IMR-90 (cell line): ENCODE measurements around the gene PPM1D. TPM values are rescaled to one million over a fixed set of nuclear protein-coding genes. Genes with fewer than 3 reads are reported as not detected.

Experiments
- ATAC-seq: fragments of 200-7000 bp; cut with Tn5 transposase; 2 replicates; pipeline ENCODE4 v1.9.1; 2020; ENCODE audit warnings: low read depth, mild to moderate bottlenecking, moderate library complexity
- BruUV-seq: library from RNA; stranded (reverse); fragments of 400-500 nt; replicated peaks from 2 replicates; lab custom pipeline; 2021; lab: Mats Ljungman, UMichigan
- CTCF ChIA-PET: fragments of 300-600 bp; formaldehyde crosslinking; extraction: SDS; loops from one replicate; lab custom pipeline; 2021; ENCODE audit warnings: antibody characterized with exemption; lab: Yijun Ruan, JAX
- POLR2A ChIA-PET: fragments of 300-600 bp; sonication (Branson Sonifier 250); formaldehyde crosslinking; loops from one replicate; lab custom pipeline; 2022; ENCODE audit warnings: antibody characterized with exemption; ENCODE audit not compliant: unreplicated experiment; lab: Charles Lee
- DNase-seq: peaks from one replicate; pipeline ENCODE4 v3.0.0; 2013
- H2AFZ ChIP-seq: replicated peaks from 2 replicates; pipeline ENCODE3; 2013; ENCODE audit warnings: low read length, mild to moderate bottlenecking; ENCODE audit not compliant: poor library complexity
- H2AK5ac ChIP-seq: 2 replicates; pipeline ENCODE4 v1.6.1; 2013; ENCODE audit warnings: low read depth, low read length, inconsistent platforms
- H2AK9ac ChIP-seq: replicated peaks from 2 replicates; pipeline ENCODE3; 2013; ENCODE audit warnings: mild to moderate bottlenecking, low read depth, low read length, moderate library complexity; ENCODE audit not compliant: poor library complexity
- H2BK120ac ChIP-seq: 2 replicates; pipeline ENCODE4 v1.6.1; 2013; ENCODE audit warnings: low read depth, low read length, inconsistent platforms
- H2BK15ac ChIP-seq: 3 replicates; pipeline ENCODE4 v1.6.1; 2013; ENCODE audit warnings: low read depth, low read length, inconsistent platforms
- H2BK20ac ChIP-seq: 2 replicates; pipeline ENCODE4 v1.6.1; 2013; ENCODE audit warnings: low read depth, mild to moderate bottlenecking, inconsistent platforms, low read length, moderate library complexity
- H2BK5ac ChIP-seq: 2 replicates; pipeline ENCODE4 v1.6.1; 2013; ENCODE audit warnings: mild to moderate bottlenecking, low read depth, low read length, inconsistent platforms; ENCODE audit not compliant: poor library complexity, severe bottlenecking
- H3K14ac ChIP-seq: replicated peaks from 2 replicates; pipeline ENCODE4 v1.6.1; 2013; ENCODE audit warnings: low read depth, low read length, inconsistent platforms
- H3K18ac ChIP-seq: 2 replicates; pipeline ENCODE4 v1.6.1; 2013; ENCODE audit warnings: low read depth, low read length, control low read depth
- H3K23ac ChIP-seq: 2 replicates; pipeline ENCODE4 v1.6.1; 2013; ENCODE audit warnings: low read depth, low read length, inconsistent platforms
- H3K27ac ChIP-seq: 2 replicates; pipeline ENCODE4 v1.5.1; 2013; ENCODE audit warnings: mild to moderate bottlenecking, control low read depth, low read length; ENCODE audit not compliant: insufficient read depth
- H3K27me3 ChIP-seq: 2 replicates; pipeline ENCODE4 v1.6.1; 2013; ENCODE audit warnings: low read length; ENCODE audit not compliant: control insufficient read depth, insufficient read depth
- H3K36me3 ChIP-seq: 2 replicates; pipeline ENCODE4 v1.6.1; 2013; ENCODE audit warnings: low read length, mixed read lengths; ENCODE audit not compliant: control insufficient read depth, insufficient read depth
- H3K4ac ChIP-seq: 2 replicates; pipeline ENCODE4 v1.6.1; 2013; ENCODE audit warnings: low read depth, low read length, inconsistent platforms
- H3K4me1 ChIP-seq: 2 replicates; pipeline ENCODE4 v1.6.1; 2013; ENCODE audit warnings: low read length, mixed read lengths; ENCODE audit not compliant: control insufficient read depth, insufficient read depth
- H3K4me2 ChIP-seq: 2 replicates; pipeline ENCODE4 v1.6.1; 2013; ENCODE audit warnings: low read depth, mild to moderate bottlenecking, control low read depth, low read length, moderate library complexity
- H3K4me3 ChIP-seq: 2 replicates; pipeline ENCODE4 v1.5.1; 2013; ENCODE audit warnings: low read depth, mild to moderate bottlenecking, control low read depth, low read length, moderate library complexity; ENCODE audit not compliant: insufficient read depth
- H3K56ac ChIP-seq: 2 replicates; pipeline ENCODE4 v1.6.1; 2013; ENCODE audit warnings: low read length, inconsistent platforms; ENCODE audit not compliant: insufficient read depth; ENCODE audit errors: extremely low read depth
- H3K79me1 ChIP-seq, 2 experiments: 2 replicates each; pipeline ENCODE4 v1.6.1; 2013; ENCODE audit warnings: low read length in 2 of 2, inconsistent platforms in 1 of 2, low read depth in 1 of 2
- H3K9ac ChIP-seq: 2 replicates; pipeline ENCODE4 v1.6.1; 2013; ENCODE audit warnings: low read depth, low read length, control low read depth
- H3K9me1 ChIP-seq: 2 replicates; pipeline ENCODE4 v1.6.1; 2013; ENCODE audit warnings: low read length, inconsistent platforms; ENCODE audit not compliant: insufficient read depth
- H3K9me3 ChIP-seq: 2 replicates; pipeline ENCODE4 v1.6.1; 2013; ENCODE audit warnings: low read length; ENCODE audit not compliant: control insufficient read depth, insufficient read depth
- H4K20me1 ChIP-seq: 2 replicates; pipeline ENCODE4 v1.6.1; 2013; ENCODE audit warnings: low read length, inconsistent platforms; ENCODE audit not compliant: insufficient read depth
- H4K5ac ChIP-seq: 2 replicates; pipeline ENCODE4 v1.6.1; 2013; ENCODE audit warnings: mild to moderate bottlenecking, low read depth, low read length, control low read depth
- H4K8ac ChIP-seq, 2 experiments: 2 replicates each; pipeline ENCODE4 v1.6.1; 2013; ENCODE audit warnings: low read depth in 2 of 2, low read length in 2 of 2, control low read depth in 1 of 2, inconsistent platforms in 1 of 2
- H4K91ac ChIP-seq: 2 replicates; pipeline ENCODE4 v1.6.1; 2013; ENCODE audit warnings: low read depth, low read length, inconsistent platforms; ENCODE audit not compliant: insufficient read depth
- BHLHE40 ChIP-seq: fragments of 150-350 bp; IDR thresholded peaks from 2 replicates; pipeline ENCODE4 v1.6.1; 2016; ENCODE audit warnings: mild to moderate bottlenecking, low read depth, low read length
- CEBPB ChIP-seq: IDR thresholded peaks from 2 replicates; pipeline ENCODE4 v1.6.1; 2012; ENCODE audit warnings: low read depth, low read length, improper control_type of control experiment
- CHD1 ChIP-seq: IDR thresholded peaks from 2 replicates; pipeline ENCODE4 v1.6.1; 2012; ENCODE audit warnings: low read depth, low read length, improper control_type of control experiment
- ELK1 ChIP-seq: fragments of 150-350 bp; IDR thresholded peaks from 2 replicates; pipeline ENCODE4 v1.6.1; 2016; ENCODE audit warnings: low read depth, mild to moderate bottlenecking, low read length, moderate library complexity, borderline replicate concordance
- FOS ChIP-seq: fragments of 150-350 bp; IDR thresholded peaks from 2 replicates; pipeline ENCODE4 v1.6.1; 2016; ENCODE audit warnings: low read depth, low read length
- MAFK ChIP-seq: IDR thresholded peaks from 2 replicates; pipeline ENCODE4 v1.6.1; 2012; ENCODE audit warnings: low read depth, low read length, improper control_type of control experiment
- MAZ ChIP-seq: IDR thresholded peaks from 2 replicates; pipeline ENCODE4 v1.6.1; 2012; ENCODE audit warnings: low read depth, mild to moderate bottlenecking, low read length, improper control_type of control experiment, moderate library complexity, borderline replicate concordance
- MXI1 ChIP-seq: IDR thresholded peaks from 2 replicates; pipeline ENCODE4 v1.6.1; 2012; ENCODE audit warnings: low read depth, mild to moderate bottlenecking, low read length, moderate library complexity, borderline replicate concordance
- NFE2L2 ChIP-seq: fragments of 150-350 bp; IDR thresholded peaks from 2 replicates; pipeline ENCODE4 v1.6.1; 2016; ENCODE audit warnings: low read depth, mild to moderate bottlenecking, low read length
- POLR2A ChIP-seq: IDR thresholded peaks from 2 replicates; pipeline ENCODE4 v1.6.1; 2012; ENCODE audit warnings: mild to moderate bottlenecking, low read depth, low read length
- RAD21 ChIP-seq: IDR thresholded peaks from 2 replicates; pipeline ENCODE4 v1.6.1; 2012; ENCODE audit warnings: low read length, improper control_type of control experiment
- RCOR1 ChIP-seq: IDR thresholded peaks from 2 replicates; pipeline ENCODE4 v1.6.1; 2012; ENCODE audit warnings: mild to moderate bottlenecking, low read length, improper control_type of control experiment; ENCODE audit not compliant: insufficient replicate concordance
- RFX5 ChIP-seq: IDR thresholded peaks from 2 replicates; pipeline ENCODE4 v1.8.0; 2012; ENCODE audit warnings: low read depth, mild to moderate bottlenecking, low read length, moderate library complexity
- SMC3 ChIP-seq: fragments of 150-350 bp; IDR thresholded peaks from 2 replicates; pipeline ENCODE4 v1.6.1; 2016; ENCODE audit warnings: low read depth, mild to moderate bottlenecking, antibody characterized with exemption, low read length, moderate library complexity
- WGBS, 2 experiments: methylation state at CpG; one replicate each; pipeline versions ENCODE4 v1.1.5 to v1.1.7; 2013; ENCODE audit warnings: missing lambda C conversion rate in 2 of 2; ENCODE audit not compliant: insufficient read length in 1 of 2; ENCODE audit errors: extremely low coverage in 2 of 2; 5-methylcytosine and 5-hydroxymethylcytosine counted together
- dilution Hi-C: fragments of 300-500 bp; cut with HindIII; formaldehyde crosslinking; loops from one replicate; pipeline ENCODE4 v1.14.3; 2018; ENCODE audit warnings: low sequenced_read_pairs; ENCODE audit not compliant: unreplicated experiment
- in situ Hi-C: fragments of 300-500 bp; cut with MboI; formaldehyde crosslinking; loops from 3 replicates; pipeline ENCODE4 v1.14.3; 2019; ENCODE audit warnings: low sequenced_read_pairs, inconsistent platforms, mixed read lengths
- intact Hi-C: fragments of 100-400 bp; cut with micrococcal nuclease; formaldehyde crosslinking; loops from 2 replicates; pipeline ENCODE4 v1.10.0; 2022
- polyA plus RNA-seq, 3 experiments: library from polyadenylated mRNA; depleted of rRNA; stranded (reverse); fragments of >200 nt; gene quantifications; 2 replicates each; pipeline ENCODE4 v1.2.3, GENCODE V29; 2012; ENCODE audit warnings: low replicate concordance in 1 of 3
- total RNA-seq: library from RNA; depleted of rRNA; stranded (reverse); fragments of >200 nt; gene quantifications from 2 replicates; pipeline ENCODE4 v1.2.3, GENCODE V29; 2012
- TF ChIP-seq, protein P1 (sequence below): conservative IDR thresholded peaks from 2 replicates; pipeline ENCODE4 v1.5.1; 2012; ENCODE audit warnings: mild to moderate bottlenecking, low read depth, low read length, improper control_type of control experiment
- TF ChIP-seq, protein P2 (sequence below): fragments of 150-350 bp; IDR thresholded peaks from 2 replicates; pipeline ENCODE4 v1.6.1; 2017; ENCODE audit warnings: mild to moderate bottlenecking, antibody characterized with exemption, low read length, low read depth

The PPM1D gene
- total and polyA plus RNA-seq, 2 of the 4 experiments (the other 2 are of a cell fraction): 5.5 to 16.1 TPM

GRCh38 chr17:60685437-60685836 lies 85.4 kb downstream of the PPM1D start:
- H3K27me3 ChIP-seq: no peaks in the 10 kb centered on the region
- no peak overlapping the region for H3K4me2 ChIP-seq
- H4K8ac ChIP-seq: no peak overlapping the region
- no peaks in the 10 kb centered on the region for H4K20me1 ChIP-seq
- no peak overlapping the region for H2AK9ac ChIP-seq
- H3K9me3 ChIP-seq: no peaks in the 10 kb centered on the region
- H3K18ac ChIP-seq: no peak overlapping the region
- no peak overlapping the region for H2BK120ac ChIP-seq
- H2BK20ac ChIP-seq: no peak overlapping the region
- no peaks in the 10 kb centered on the region for H3K79me1 ChIP-seq
- ChIA-PET POLR2A (no interaction called here), CTCF (no interaction called here)
- TF ChIP-seq RCOR1: no peak
- no peak for TF ChIP-seq MAFK
- no peak for TF ChIP-seq MXI1
- no peak for TF ChIP-seq CEBPB
- TF ChIP-seq BHLHE40: no peak
- TF ChIP-seq CHD1: no peak
- TF ChIP-seq ELK1: no peak
- TF ChIP-seq NFE2L2: no peak
- no peak for TF ChIP-seq RFX5
- no peak for TF ChIP-seq SMC3
- no peak for TF ChIP-seq RAD21
- TF ChIP-seq POLR2A: no peak
- TF ChIP-seq, protein P1, sequence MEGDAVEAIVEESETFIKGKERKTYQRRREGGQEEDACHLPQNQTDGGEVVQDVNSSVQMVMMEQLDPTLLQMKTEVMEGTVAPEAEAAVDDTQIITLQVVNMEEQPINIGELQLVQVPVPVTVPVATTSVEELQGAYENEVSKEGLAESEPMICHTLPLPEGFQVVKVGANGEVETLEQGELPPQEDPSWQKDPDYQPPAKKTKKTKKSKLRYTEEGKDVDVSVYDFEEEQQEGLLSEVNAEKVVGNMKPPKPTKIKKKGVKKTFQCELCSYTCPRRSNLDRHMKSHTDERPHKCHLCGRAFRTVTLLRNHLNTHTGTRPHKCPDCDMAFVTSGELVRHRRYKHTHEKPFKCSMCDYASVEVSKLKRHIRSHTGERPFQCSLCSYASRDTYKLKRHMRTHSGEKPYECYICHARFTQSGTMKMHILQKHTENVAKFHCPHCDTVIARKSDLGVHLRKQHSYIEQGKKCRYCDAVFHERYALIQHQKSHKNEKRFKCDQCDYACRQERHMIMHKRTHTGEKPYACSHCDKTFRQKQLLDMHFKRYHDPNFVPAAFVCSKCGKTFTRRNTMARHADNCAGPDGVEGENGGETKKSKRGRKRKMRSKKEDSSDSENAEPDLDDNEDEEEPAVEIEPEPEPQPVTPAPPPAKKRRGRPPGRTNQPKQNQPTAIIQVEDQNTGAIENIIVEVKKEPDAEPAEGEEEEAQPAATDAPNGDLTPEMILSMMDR: no peak
- no peak for TF ChIP-seq MAZ
- no peak for TF ChIP-seq FOS
- TF ChIP-seq, protein P2, sequence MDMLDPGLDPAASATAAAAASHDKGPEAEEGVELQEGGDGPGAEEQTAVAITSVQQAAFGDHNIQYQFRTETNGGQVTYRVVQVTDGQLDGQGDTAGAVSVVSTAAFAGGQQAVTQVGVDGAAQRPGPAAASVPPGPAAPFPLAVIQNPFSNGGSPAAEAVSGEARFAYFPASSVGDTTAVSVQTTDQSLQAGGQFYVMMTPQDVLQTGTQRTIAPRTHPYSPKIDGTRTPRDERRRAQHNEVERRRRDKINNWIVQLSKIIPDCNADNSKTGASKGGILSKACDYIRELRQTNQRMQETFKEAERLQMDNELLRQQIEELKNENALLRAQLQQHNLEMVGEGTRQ: no peak
- no peak overlapping the region for H3K27ac ChIP-seq
- BruUV-seq: no TSS peak
- in situ Hi-C loops (no loop called here), intact Hi-C loops (no loop called here), dilution Hi-C loops (no loop called here)
- no CpG with 5 or more reads among the region's 7 CpGs for WGBS, 2 experiments
- no peak overlapping the region for H3K14ac ChIP-seq
- ATAC-seq: no peak
- no peak overlapping the region for H2AK5ac ChIP-seq
- H3K9me1 ChIP-seq: no peaks in the 10 kb centered on the region
- H2AFZ ChIP-seq: no peak overlapping the region
- no peak overlapping the region for H3K4ac ChIP-seq
- H4K5ac ChIP-seq: no peak overlapping the region
- DNase-seq: no peak
- no peak overlapping the region for H4K91ac ChIP-seq
- 0 out of 2 replicates have a peak, but pooled peaks cover 3% of the 10 kb centered on the region for H3K4me1 ChIP-seq
- no peak overlapping the region for H3K23ac ChIP-seq
- no peak overlapping the region for H3K4me3 ChIP-seq
- H3K56ac ChIP-seq: no peak overlapping the region
- H2BK15ac ChIP-seq: no peak overlapping the region
- H3K9ac ChIP-seq: no peak overlapping the region
- peaks cover 2% of the 10 kb centered on the region; the same call in 1 of the 2 replicates for H3K36me3 ChIP-seq
- H2BK5ac ChIP-seq: no peak overlapping the region
